PC-9 (cell line): ENCODE measurements around the gene SP110. TPM values are rescaled to one million over a fixed set of nuclear protein-coding genes. Genes with fewer than 3 reads are reported as not detected.
"Not testable (repeated sequence)": the region's sequence is repeated elsewhere in the genome, so short reads cannot be mapped to it uniquely, and the experiment has no call there.

Experiments used
- BruUV-seq: library from RNA; stranded (reverse); fragments of 400-500 nt; replicated peaks from 2 replicates; lab custom pipeline; 2021; lab: Mats Ljungman, UMichigan
- CTCF ChIA-PET: fragments of 300-600 bp; sonication (Branson Sonifier 250); formaldehyde crosslinking; loops from one replicate; lab custom pipeline; 2022; ENCODE audit warnings: antibody characterized with exemption; lab: Charles Lee
- POLR2A ChIA-PET: fragments of 300-600 bp; sonication (Branson Sonifier 250); formaldehyde crosslinking; loops from one replicate; lab custom pipeline; 2022; ENCODE audit warnings: antibody characterized with exemption; ENCODE audit not compliant: unreplicated experiment; lab: Charles Lee
- DNase-seq, 2 experiments: peaks; one replicate each; pipeline versions ENCODE4 v3.0.0 to v3.0.0-alpha.2; 2015 to 2022; ENCODE audit warnings: mixed read lengths in 1 of 2
- H2AFZ ChIP-seq: fragments of 200-600 bp; sonication (generic); 2 replicates; pipeline ENCODE4 v1.8.1; 2017; ENCODE audit warnings: antibody characterized with exemption
- H3F3A ChIP-seq: fragments of 200-600 bp; sonication (generic); 2 replicates; pipeline ENCODE4 v1.8.1; 2017; ENCODE audit warnings: antibody characterized with exemption, mild to moderate bottlenecking, low read depth; ENCODE audit not compliant: insufficient read depth
- H3K27ac ChIP-seq: fragments of 200-600 bp; sonication (generic); 2 replicates; pipeline ENCODE4 v1.6.1; 2016; ENCODE audit warnings: mixed run types
- H3K27me3 ChIP-seq: fragments of 200-600 bp; sonication (generic); 2 replicates; pipeline ENCODE4 v1.6.1; 2016; ENCODE audit warnings: low read depth, mixed run types; ENCODE audit not compliant: insufficient read depth
- H3K36me3 ChIP-seq: fragments of 200-600 bp; sonication (generic); 2 replicates; pipeline ENCODE4 v1.6.1; 2016; ENCODE audit warnings: low read depth, mixed run types
- H3K4me1 ChIP-seq: fragments of 200-600 bp; sonication (generic); replicated peaks from 2 replicates; pipeline ENCODE4 v1.6.1; 2016; ENCODE audit warnings: mixed run types; ENCODE audit not compliant: insufficient read depth
- H3K4me2 ChIP-seq: fragments of 200-600 bp; sonication (generic); 2 replicates; pipeline ENCODE4 v1.6.1; 2017; ENCODE audit warnings: mixed run types
- H3K4me3 ChIP-seq: fragments of 200-600 bp; sonication (generic); 2 replicates; pipeline ENCODE4 v1.6.1; 2016; ENCODE audit warnings: mixed run types
- H3K79me2 ChIP-seq: fragments of 200-600 bp; sonication (generic); 2 replicates; pipeline ENCODE4 v1.6.1; 2017; ENCODE audit warnings: low read depth, mixed run types
- H3K9me2 ChIP-seq: fragments of 200-600 bp; sonication (generic); 2 replicates; pipeline ENCODE4 v1.8.1; 2017; ENCODE audit warnings: mild to moderate bottlenecking; ENCODE audit not compliant: insufficient read depth
- H3K9me3 ChIP-seq: fragments of 200-600 bp; sonication (generic); 2 replicates; pipeline ENCODE4 v1.8.1; 2016; ENCODE audit warnings: low read depth; ENCODE audit not compliant: insufficient read depth
- H4K20me1 ChIP-seq: fragments of 200-600 bp; sonication (generic); 2 replicates; pipeline ENCODE4 v1.8.1; 2017; ENCODE audit not compliant: insufficient read depth
- CTCF ChIP-seq: fragments of 200-600 bp; sonication (generic); conservative IDR thresholded peaks from 2 replicates; pipeline ENCODE4 v1.6.1; 2017; ENCODE audit warnings: mixed run types, antibody characterized with exemption, mild to moderate bottlenecking, moderate library complexity
- EZH2 ChIP-seq: fragments of 200-600 bp; sonication (generic); IDR thresholded peaks from 2 replicates; pipeline ENCODE4 v1.8.0; 2017; ENCODE audit warnings: antibody characterized with exemption, low read depth
- intact Hi-C: fragments of 100-400 bp; cut with micrococcal nuclease; formaldehyde crosslinking; loops from one replicate; pipeline ENCODE4 v1.10.0; 2022; ENCODE audit not compliant: unreplicated experiment
- total RNA-seq: library from RNA; stranded (reverse); gene quantifications from 2 replicates; pipeline ENCODE4 v1.2.3, GENCODE V29; 2021

The SP110 gene
- total RNA-seq, 1 experiment from 2014 or later = 10.5 TPM

DNA sequence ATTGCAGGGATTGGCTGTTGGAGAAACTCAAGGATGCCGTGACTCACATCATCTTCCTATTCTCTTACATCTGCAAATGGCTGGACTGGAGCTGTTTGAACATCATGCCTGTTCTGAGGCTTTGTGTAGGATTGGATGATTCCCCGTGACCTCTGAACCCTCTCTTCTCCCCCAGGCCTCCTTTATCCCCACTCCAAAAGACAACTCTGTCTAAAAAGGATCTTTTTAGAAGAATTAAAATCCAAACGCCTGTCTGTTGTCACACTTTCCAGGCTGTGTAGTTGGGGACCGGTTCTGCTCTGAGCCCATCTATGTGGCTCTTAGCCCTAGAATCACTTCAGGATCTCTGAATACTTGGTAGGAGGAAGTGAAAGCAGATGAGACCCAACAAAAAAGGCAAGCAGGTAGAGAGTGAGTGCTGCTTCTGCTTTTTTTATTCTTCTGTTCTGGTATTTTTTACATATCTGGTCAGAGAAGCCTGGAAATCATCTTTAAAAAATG is 6.3 kb upstream of the SP110 start:
- no peak for DNase-seq
- Histone ChIP-seq H4K20me1 (no peaks in the 10 kb centered on the region), H3K4me2 (no peak overlapping the region), H3K9me3 (peaks cover 9% of the 10 kb centered on the region; the same call in 1 of the 2 replicates), H3K36me3 (no peaks in the 10 kb centered on the region), H3K27me3 (no peaks in the 10 kb centered on the region), H3K9me2 (no peaks in the 10 kb centered on the region), H2AFZ (no peak overlapping the region), H3K4me1 (peaks cover 31% of the 10 kb centered on the region), H3K27ac (no peak overlapping the region), H3K79me2 (no peaks in the 10 kb centered on the region), H3K4me3 (no peak overlapping the region), H3F3A (peaks cover 8% of the 10 kb centered on the region; the same call in 1 of the 2 replicates)
- TF ChIP-seq EZH2 (no peak), CTCF (no peak)
- BruUV-seq = no TSS peak
- POLR2A ChIA-PET = no interaction called here
- intact Hi-C loops = no loop called here
- CTCF ChIA-PET = no interaction called here

- Histone ChIP-seq H3K79me2 (no peaks in the 10 kb centered on the region), H3K27ac (no peak within 1 kb of the TSS), H3K9me3 (peaks cover 3% of the 10 kb centered on the region; the same call in 1 of the 2 replicates), H4K20me1 (no peaks in the 10 kb centered on the region), H3K4me2 (no peak within 1 kb of the TSS), H3K4me3 (no peak within 1 kb of the TSS), H2AFZ (no peak within 1 kb of the TSS), H3K9me2 (no peaks in the 10 kb centered on the region), H3K27me3 (no peaks in the 10 kb centered on the region), H3K36me3 (no peaks in the 10 kb centered on the region), H3F3A (peaks cover 8% of the 10 kb centered on the region; the same call in 1 of the 2 replicates), H3K4me1 (peaks cover 30% of the 10 kb centered on the region)
- TF ChIP-seq CTCF = no peak
- intact Hi-C loops = no loop called here
- ChIA-PET POLR2A (no interaction called here), CTCF (no interaction called here)
- no TSS peak for BruUV-seq
- no peak for DNase-seq
Measured at GRCh38 chr2:230225486-230225885, 5.7 kb upstream of the SP110 start, which contains the start of gene SP140. TSS of gene SP140 (plus strand) at chr2:230225736. CDS start at chr2:230225845, 109 bp downstream.

- intact Hi-C loops = loop anchor here (5.0 kb wide), 3 partner anchors 103 to 573 kb away; partner anchors contain the start of genes SP100 and SP140L
- Histone ChIP-seq H3K4me1 (peaks cover 26% of the 10 kb centered on the region), H3K36me3 (no peaks in the 10 kb centered on the region), H3K9me3 (no peaks in the 10 kb centered on the region), H3K79me2 (no peaks in the 10 kb centered on the region), H3K4me2 (no peak overlapping the region), H3K27ac (no peak overlapping the region), H3K4me3 (no peak overlapping the region), H3F3A (peaks cover 9% of the 10 kb centered on the region; the same call in 1 of the 2 replicates), H4K20me1 (no peaks in the 10 kb centered on the region), H3K9me2 (no peaks in the 10 kb centered on the region), H2AFZ (no peak overlapping the region), H3K27me3 (no peaks in the 10 kb centered on the region)
- BruUV-seq = no TSS peak
- ChIA-PET POLR2A (no interaction called here), CTCF (no interaction called here)
- DNase-seq = no peak
- TF ChIP-seq CTCF (no peak), EZH2 (no peak)
Measured at GRCh38 chr2:230224458-230224857, 4.7 kb upstream of the SP110 start.

GRCh38 chr2:230222829-230223228 is 3.0 kb upstream of the SP110 start:
- BruUV-seq, H3K79me2 ChIP-seq, H2AFZ ChIP-seq, POLR2A ChIA-PET, H3K4me3 ChIP-seq, H3K27me3 ChIP-seq, H3K36me3 ChIP-seq, H3K9me3 ChIP-seq, H3K27ac ChIP-seq, H3F3A ChIP-seq, H4K20me1 ChIP-seq, H3K9me2 ChIP-seq: not testable (repeated sequence)
- Histone ChIP-seq H3K4me1 (peaks cover 29% of the 10 kb centered on the region), H3K4me2 (peak overlapping the region; percentile 17; the same call in 1 of the 2 replicates)
- DNase-seq = peak; percentile 39 to 80
- intact Hi-C loops = loop anchor here (5.0 kb wide), 3 partner anchors 104 to 574 kb away; partner anchors contain the start of genes SP100 and SP140L
- CTCF ChIA-PET = interaction anchor here (0.7 kb wide), 1 partner anchor 1292 kb away, joined by 6 read pairs; no protein-coding TSS in a partner anchor
